Stimulated activated CD8-positive, alpha-beta memory T cell treated with anti-CD3 and anti-CD28 coated beads, Interleukin-15, amount 100 ng/mL, for 24 hours (primary cell): ENCODE measurements around the gene TSC22D3.
A peak's percentile ranks its signal among the peaks of the same experiment; 100 is the strongest.
"Not testable (repeated sequence)": the region's sequence is repeated elsewhere in the genome, so short reads cannot be mapped to it uniquely, and the experiment has no call there.

Source experiments
- DNase-seq: peaks from one replicate; pipeline ENCODE4 v3.0.0-alpha.2; 2020; ENCODE audit warnings: low read depth

The TSC22D3 gene

GRCh38 chrX:107682256-107682655, 93.3 kb downstream of the TSC22D3 start:
- no peak for DNase-seq

GRCh38 chrX:107678957-107679740, 96.4 kb downstream of the TSC22D3 start:
- DNase-seq: no peak

- no peak for DNase-seq
Measured at GRCh38 chrX:107677909-107678308, 97.7 kb downstream of the TSC22D3 start.

GRCh38 chrX:107677501-107677901, 98.1 kb downstream of the TSC22D3 start:
- no peak for DNase-seq

- DNase-seq: no peak
Measured at GRCh38 chrX:107676559-107677378, 98.8 kb downstream of the TSC22D3 start.

- DNase-seq: no peak
Measured at GRCh38 chrX:107675823-107676555, 99.6 kb downstream of the TSC22D3 start.

- DNase-seq: no peak
Measured at GRCh38 chrX:107675365-107675654, 100.3 kb downstream of the TSC22D3 start.

- DNase-seq: no peak
Measured at GRCh38 chrX:107674480-107675364, 100.9 kb downstream of the TSC22D3 start.

- DNase-seq: peak; percentile 48
Measured at GRCh38 chrX:107673933-107674479, 101.6 kb downstream of the TSC22D3 start.

GRCh38 chrX:107673431-107673830, 102.2 kb downstream of the TSC22D3 start:
- no peak for DNase-seq

- DNase-seq: no peak
Measured at GRCh38 chrX:107672955-107673378, 102.6 kb downstream of the TSC22D3 start.

- DNase-seq: not testable (repeated sequence)
Measured at GRCh38 chrX:107671256-107671655, 104.3 kb downstream of the TSC22D3 start.

- DNase-seq: no peak
Measured at GRCh38 chrX:107669885-107670628, 105.5 kb downstream of the TSC22D3 start.

GRCh38 chrX:107669261-107669660, 106.3 kb downstream of the TSC22D3 start:
- DNase-seq: no peak

GRCh38 chrX:107668710-107669109, 106.9 kb downstream of the TSC22D3 start:
- DNase-seq: not testable (repeated sequence)

- DNase-seq: no peak
Measured at GRCh38 chrX:107667426-107667825, 108.2 kb downstream of the TSC22D3 start.

- DNase-seq: no peak
Measured at GRCh38 chrX:107666931-107667330, 108.7 kb downstream of the TSC22D3 start.
